GM10248 (cell line): ENCODE results near the gene MLN.

Experiments used
- CTCF ChIA-PET: fragments of 300-600 bp; sonication (Branson Sonifier 250); formaldehyde crosslinking; extraction: SDS; loops from one replicate; lab custom pipeline; 2021; ENCODE audit warnings: antibody characterized with exemption; lab: Yijun Ruan, JAX
- POLR2A ChIA-PET: fragments of 350-650 bp; sonication (Branson Sonifier 250); formaldehyde crosslinking; extraction: SDS; loops from one replicate; lab custom pipeline; 2020; ENCODE audit warnings: antibody characterized with exemption; lab: Yijun Ruan, JAX
- DNase-seq: peaks from one replicate; pipeline ENCODE4 v3.0.0; 2012; ENCODE audit errors: extremely low spot score
- TF ChIP-seq, protein P1 (sequence below): IDR thresholded peaks from 2 replicates; pipeline ENCODE4 v1.5.1; 2012; ENCODE audit warnings: mild to moderate bottlenecking, low read depth; ENCODE audit errors: extremely low read depth, missing control alignments, control extremely low read depth

Gene MLN

GRCh38 chr6:33823806-33824205, 20.0 kb upstream of the MLN start:
- ChIA-PET CTCF (no interaction called here), POLR2A (no interaction called here)
- TF ChIP-seq, protein P1, sequence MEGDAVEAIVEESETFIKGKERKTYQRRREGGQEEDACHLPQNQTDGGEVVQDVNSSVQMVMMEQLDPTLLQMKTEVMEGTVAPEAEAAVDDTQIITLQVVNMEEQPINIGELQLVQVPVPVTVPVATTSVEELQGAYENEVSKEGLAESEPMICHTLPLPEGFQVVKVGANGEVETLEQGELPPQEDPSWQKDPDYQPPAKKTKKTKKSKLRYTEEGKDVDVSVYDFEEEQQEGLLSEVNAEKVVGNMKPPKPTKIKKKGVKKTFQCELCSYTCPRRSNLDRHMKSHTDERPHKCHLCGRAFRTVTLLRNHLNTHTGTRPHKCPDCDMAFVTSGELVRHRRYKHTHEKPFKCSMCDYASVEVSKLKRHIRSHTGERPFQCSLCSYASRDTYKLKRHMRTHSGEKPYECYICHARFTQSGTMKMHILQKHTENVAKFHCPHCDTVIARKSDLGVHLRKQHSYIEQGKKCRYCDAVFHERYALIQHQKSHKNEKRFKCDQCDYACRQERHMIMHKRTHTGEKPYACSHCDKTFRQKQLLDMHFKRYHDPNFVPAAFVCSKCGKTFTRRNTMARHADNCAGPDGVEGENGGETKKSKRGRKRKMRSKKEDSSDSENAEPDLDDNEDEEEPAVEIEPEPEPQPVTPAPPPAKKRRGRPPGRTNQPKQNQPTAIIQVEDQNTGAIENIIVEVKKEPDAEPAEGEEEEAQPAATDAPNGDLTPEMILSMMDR: no peak
- DNase-seq: no peak

- no peak for DNase-seq
- TF ChIP-seq, protein P1: no peak
- CTCF ChIA-PET: no interaction called here
- POLR2A ChIA-PET: no interaction called here
These were observed 19.0 kb upstream of the MLN start for GRCh38 chr6:33822575-33823395.

- TF ChIP-seq, protein P1: no peak
- ChIA-PET POLR2A (no interaction called here), CTCF (interaction anchor here (1.4 kb wide), 1 partner anchor 49 kb away, joined by 5 read pairs; no protein-coding TSS in a partner anchor)
- no peak for DNase-seq
These were observed 17.1 kb upstream of the MLN start for GRCh38 chr6:33820784-33821520.

GRCh38 chr6:33820243-33820642, 16.4 kb upstream of the MLN start:
- TF ChIP-seq, protein P1: no peak
- DNase-seq: no peak
- ChIA-PET POLR2A (no interaction called here), CTCF (interaction anchor here (1.4 kb wide), 1 partner anchor 49 kb away, joined by 5 read pairs; no protein-coding TSS in a partner anchor)

GRCh38 chr6:33819021-33819420, 15.2 kb upstream of the MLN start:
- TF ChIP-seq, protein P1: no peak
- no peak for DNase-seq
- CTCF ChIA-PET: no interaction called here

DNA sequence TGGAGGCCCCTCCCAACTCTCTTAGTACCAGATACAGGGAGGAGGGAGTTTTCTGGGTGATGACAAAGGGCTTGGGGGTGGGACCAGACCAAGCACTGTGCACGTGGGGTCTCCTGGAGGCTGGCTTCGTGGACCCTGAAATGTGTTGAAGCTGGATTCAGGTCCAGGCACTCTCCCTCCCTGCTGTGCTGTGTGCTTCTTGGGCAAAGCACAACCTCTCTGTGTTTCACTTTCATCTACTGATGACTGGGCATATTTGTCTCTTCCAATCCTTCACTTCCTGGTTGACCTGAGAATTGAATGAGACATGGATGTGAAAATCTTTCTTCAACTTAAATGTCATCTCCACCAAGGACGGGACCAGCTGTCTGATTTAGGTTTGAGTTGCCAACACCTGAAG, 14.5 kb upstream of the MLN start:
- TF ChIP-seq, protein P1: no peak
- ChIA-PET POLR2A (no interaction called here), CTCF (no interaction called here)
- no peak for DNase-seq

More at GRCh38 chr6:33819021-33819420, 15.2 kb upstream of the MLN start:
- POLR2A ChIA-PET: no interaction called here
